H9 (cell line): ENCODE results near the gene ERCC4. TPM values are rescaled to one million over a fixed set of nuclear protein-coding genes. Genes with fewer than 3 reads are reported as not detected.

Source experiments
- DNase-seq: peaks from one replicate; pipeline ENCODE4 v3.0.0-alpha.2; 2017
- H2AFZ ChIP-seq: one replicate; pipeline ENCODE4 v1.6.1; 2013; ENCODE audit warnings: mild to moderate bottlenecking, low read length, control low read depth, moderate library complexity
- H2AK5ac ChIP-seq: 2 replicates; pipeline ENCODE4 v1.6.1; 2013; ENCODE audit warnings: low read length, control low read depth, mixed read lengths; ENCODE audit not compliant: insufficient read length
- H2BK120ac ChIP-seq: one replicate; pipeline ENCODE4 v1.6.1; 2013; ENCODE audit warnings: low read depth, mild to moderate bottlenecking, low read length, control low read depth, inconsistent platforms; ENCODE audit not compliant: poor library complexity, severe bottlenecking
- H2BK12ac ChIP-seq: 2 replicates; pipeline ENCODE4 v1.6.1; 2013; ENCODE audit warnings: low read length, control low read depth, mixed read lengths, low read depth; ENCODE audit not compliant: insufficient read length
- H2BK15ac ChIP-seq: 2 replicates; pipeline ENCODE4 v1.6.1; 2013; ENCODE audit warnings: low read depth, low read length, control low read depth
- H2BK20ac ChIP-seq: one replicate; pipeline ENCODE4 v1.6.1; 2013; ENCODE audit warnings: low read depth, mild to moderate bottlenecking, low read length, control low read depth, inconsistent platforms; ENCODE audit not compliant: poor library complexity, severe bottlenecking
- H2BK5ac ChIP-seq: 2 replicates; pipeline ENCODE4 v1.6.1; 2013; ENCODE audit warnings: low read length, control low read depth, mixed read lengths; ENCODE audit not compliant: insufficient read length
- H3K14ac ChIP-seq: 2 replicates; pipeline ENCODE4 v1.6.1; 2013; ENCODE audit warnings: low read length, control low read depth; ENCODE audit not compliant: insufficient read depth
- H3K18ac ChIP-seq: 2 replicates; pipeline ENCODE4 v1.6.1; 2013; ENCODE audit warnings: low read depth, mild to moderate bottlenecking, mixed read lengths, low read length, control low read depth; ENCODE audit not compliant: insufficient read length
- H3K23ac ChIP-seq: 2 replicates; pipeline ENCODE4 v1.6.1; 2013; ENCODE audit warnings: low read length, control low read depth, mixed read lengths, low read depth; ENCODE audit not compliant: insufficient read length
- H3K23me2 ChIP-seq: 2 replicates; pipeline ENCODE4 v1.6.1; 2013; ENCODE audit warnings: low read depth, mild to moderate bottlenecking, mixed read lengths, low read length, control low read depth; ENCODE audit not compliant: insufficient read length, poor library complexity, severe bottlenecking
- H3K27ac ChIP-seq: 2 replicates; pipeline ENCODE4 v1.5.1; 2013; ENCODE audit warnings: low read length, control low read depth, mixed read lengths, low read depth; ENCODE audit not compliant: insufficient read length
- H3K27me3 ChIP-seq: 2 replicates; pipeline ENCODE4 v1.6.1; 2013; ENCODE audit warnings: low read length, control low read depth, inconsistent platforms; ENCODE audit not compliant: insufficient read depth
- H3K4ac ChIP-seq: 2 replicates; pipeline ENCODE4 v1.6.1; 2013; ENCODE audit warnings: low read depth, mild to moderate bottlenecking, control low read depth, inconsistent platforms, low read length, moderate library complexity
- H3K4me1 ChIP-seq: 2 replicates; pipeline ENCODE4 v1.6.1; 2013; ENCODE audit warnings: low read length, control low read depth, inconsistent platforms; ENCODE audit not compliant: insufficient read depth
- H3K4me2 ChIP-seq: 2 replicates; pipeline ENCODE4 v1.6.1; 2013; ENCODE audit warnings: low read length, control low read depth, mixed read lengths; ENCODE audit not compliant: insufficient read length, insufficient read depth
- H3K56ac ChIP-seq: 2 replicates; pipeline ENCODE4 v1.6.1; 2013; ENCODE audit warnings: low read depth, mild to moderate bottlenecking, mixed read lengths, low read length, control low read depth; ENCODE audit not compliant: insufficient read length
- H3K79me1 ChIP-seq: 2 replicates; pipeline ENCODE4 v1.6.1; 2013; ENCODE audit warnings: low read depth, mild to moderate bottlenecking, moderate library complexity, low read length, control low read depth, inconsistent platforms; ENCODE audit not compliant: insufficient read depth, poor library complexity, severe bottlenecking
- H3K79me2 ChIP-seq: 2 replicates; pipeline ENCODE4 v1.6.1; 2013; ENCODE audit warnings: low read length, control low read depth, inconsistent platforms; ENCODE audit not compliant: insufficient read depth
- H3K9ac ChIP-seq: 2 replicates; pipeline ENCODE4 v1.6.1; 2013; ENCODE audit warnings: low read length, control low read depth, mixed read lengths; ENCODE audit not compliant: insufficient read length; ENCODE audit errors: extremely low read depth
- H3K9me3 ChIP-seq: one replicate; pipeline ENCODE4 v1.6.1; 2013; ENCODE audit warnings: low read depth, low read length, inconsistent platforms; ENCODE audit not compliant: control insufficient read depth
- H3T11ph ChIP-seq: one replicate; pipeline ENCODE4 v1.6.1; 2013; ENCODE audit warnings: mild to moderate bottlenecking, low read length, control low read depth, inconsistent platforms
- H4K20me1 ChIP-seq: one replicate; pipeline ENCODE4 v1.6.1; 2013; ENCODE audit not compliant: control insufficient read depth, insufficient read length, insufficient read depth
- H4K5ac ChIP-seq: 2 replicates; pipeline ENCODE4 v1.6.1; 2013; ENCODE audit warnings: low read depth, mild to moderate bottlenecking, mixed read lengths, low read length, control low read depth; ENCODE audit not compliant: insufficient read length
- H4K8ac ChIP-seq: replicated peaks from 2 replicates; pipeline ENCODE4 v1.6.1; 2013; ENCODE audit warnings: low read length, control low read depth, mixed read lengths, low read depth; ENCODE audit not compliant: insufficient read length
- H4K91ac ChIP-seq: 2 replicates; pipeline ENCODE4 v1.6.1; 2013; ENCODE audit warnings: low read depth, mild to moderate bottlenecking, moderate library complexity, mixed read lengths, low read length, control low read depth; ENCODE audit not compliant: insufficient read length
- H3K27ac Mint-ChIP-seq, 3 experiments: 2 replicates in 2 of 3; 3 replicates in 1 of 3; pipeline ENCODE4 v1.8.0; 2020 to 2021; ENCODE audit warnings: mixed read lengths in 3 of 3, mild to moderate bottlenecking in 1 of 3, moderate library complexity in 1 of 3
- H3K27me3 Mint-ChIP-seq: 2 replicates; pipeline ENCODE4 v1.8.0; 2021; ENCODE audit warnings: low read depth, mild to moderate bottlenecking, moderate library complexity, mixed read lengths
- H3K36me3 Mint-ChIP-seq, 3 experiments: 2 replicates in 2 of 3; 3 replicates in 1 of 3; pipeline ENCODE4 v1.8.0; 2020 to 2021; ENCODE audit warnings: low read depth in 3 of 3, mixed read lengths in 3 of 3; ENCODE audit not compliant: insufficient read depth in 1 of 3
- H3K4me1 Mint-ChIP-seq, 2 experiments: 2 replicates each; pipeline ENCODE4 v1.8.0; 2020; ENCODE audit warnings: mixed read lengths in 2 of 2
- H3K4me3 Mint-ChIP-seq, 2 experiments: 2 replicates in 1 of 2; 3 replicates in 1 of 2; pipeline ENCODE4 v1.8.0; 2020 to 2021; ENCODE audit warnings: mild to moderate bottlenecking in 2 of 2, mixed read lengths in 2 of 2, moderate library complexity in 1 of 2
- H3K9me3 Mint-ChIP-seq, 2 experiments: 2 replicates in 1 of 2; 3 replicates in 1 of 2; pipeline ENCODE4 v1.8.0; 2020; ENCODE audit warnings: mild to moderate bottlenecking in 2 of 2, mixed read lengths in 2 of 2, moderate library complexity in 1 of 2
- WGBS: extraction: QIAGEN DNeasy Blood & Tissue Kit; methylation state at CpG from one replicate; pipeline ENCODE4 v1.1.7; 2013; ENCODE audit warnings: missing lambda C conversion rate, low lambda C conversion rate, mixed read lengths; ENCODE audit not compliant: insufficient read length; ENCODE audit errors: extremely low coverage; 5-methylcytosine and 5-hydroxymethylcytosine counted together
- total RNA-seq: library from RNA; stranded (reverse); gene quantifications from 2 replicates; pipeline ENCODE4 v1.2.1, GENCODE V29; 2021
- TF ChIP-seq, protein P1 (sequence below): fragments of 200-600 bp; sonication (generic); conservative IDR thresholded peaks from 3 replicates; pipeline ENCODE4 v1.8.0; 2021; ENCODE audit warnings: antibody characterized with exemption, mild to moderate bottlenecking

The ERCC4 gene
- total RNA-seq, 1 experiment from 2014 or later = 15.6 TPM

DNA sequence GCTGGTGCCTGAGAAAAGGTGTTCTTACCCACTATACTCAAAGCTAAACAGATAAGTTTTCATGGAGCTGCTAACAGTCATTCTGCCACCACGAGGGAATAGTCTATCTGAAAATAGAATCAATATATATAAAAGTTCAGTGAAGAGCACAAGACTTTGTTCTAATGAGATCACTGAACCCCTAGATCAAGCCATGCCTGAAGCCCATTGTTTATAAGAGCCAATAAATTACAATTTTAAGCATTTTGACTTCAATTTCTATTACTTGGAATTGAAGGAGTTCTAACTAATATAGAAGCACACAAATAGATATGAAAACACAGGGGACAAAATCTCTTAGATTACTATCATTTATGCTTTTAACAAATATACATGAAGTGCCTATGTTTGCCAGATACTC, 24.4 kb upstream of the ERCC4 start:
- H3K27ac Mint-ChIP-seq = no peak overlapping the region
- no peaks in the 10 kb centered on the region for H3K4me1 Mint-ChIP-seq
- Histone ChIP-seq H2AFZ (no peak overlapping the region), H2BK12ac (no peak overlapping the region), H3K23me2 (no peaks in the 10 kb centered on the region), H4K5ac (no peak overlapping the region), H3K4me2 (no peak overlapping the region), H3K23ac (no peak overlapping the region), H4K20me1 (no peaks in the 10 kb centered on the region), H3K14ac (no peak overlapping the region), H3K79me2 (no peaks in the 10 kb centered on the region), H3K27ac (no peak overlapping the region), H4K8ac (no peak overlapping the region), H3K27me3 (no peaks in the 10 kb centered on the region), H2AK5ac (no peak overlapping the region), H3K4me1 (no peaks in the 10 kb centered on the region), H3K18ac (no peak overlapping the region), H2BK120ac (no peak overlapping the region), H2BK5ac (no peak overlapping the region), H2BK15ac (no peak overlapping the region), H3T11ph (no peak overlapping the region), H3K79me1 (no peaks in the 10 kb centered on the region), H3K9ac (no peak overlapping the region), H3K56ac (no peak overlapping the region), H3K4ac (no peak overlapping the region), H4K91ac (no peak overlapping the region), H2BK20ac (no peak overlapping the region), H3K9me3 (peaks cover 8% of the 10 kb centered on the region)
- no peak overlapping the region for H3K4me3 Mint-ChIP-seq
- DNase-seq = no peak
- H3K9me3 Mint-ChIP-seq = peaks cover 2 to 13% of the 10 kb centered on the region in 2 experiments; a peak in 3 of 5 replicates
- peaks cover 2% of the 10 kb centered on the region; the same call in 1 of the 2 replicates for H3K27me3 Mint-ChIP-seq
- TF ChIP-seq, protein P1, sequence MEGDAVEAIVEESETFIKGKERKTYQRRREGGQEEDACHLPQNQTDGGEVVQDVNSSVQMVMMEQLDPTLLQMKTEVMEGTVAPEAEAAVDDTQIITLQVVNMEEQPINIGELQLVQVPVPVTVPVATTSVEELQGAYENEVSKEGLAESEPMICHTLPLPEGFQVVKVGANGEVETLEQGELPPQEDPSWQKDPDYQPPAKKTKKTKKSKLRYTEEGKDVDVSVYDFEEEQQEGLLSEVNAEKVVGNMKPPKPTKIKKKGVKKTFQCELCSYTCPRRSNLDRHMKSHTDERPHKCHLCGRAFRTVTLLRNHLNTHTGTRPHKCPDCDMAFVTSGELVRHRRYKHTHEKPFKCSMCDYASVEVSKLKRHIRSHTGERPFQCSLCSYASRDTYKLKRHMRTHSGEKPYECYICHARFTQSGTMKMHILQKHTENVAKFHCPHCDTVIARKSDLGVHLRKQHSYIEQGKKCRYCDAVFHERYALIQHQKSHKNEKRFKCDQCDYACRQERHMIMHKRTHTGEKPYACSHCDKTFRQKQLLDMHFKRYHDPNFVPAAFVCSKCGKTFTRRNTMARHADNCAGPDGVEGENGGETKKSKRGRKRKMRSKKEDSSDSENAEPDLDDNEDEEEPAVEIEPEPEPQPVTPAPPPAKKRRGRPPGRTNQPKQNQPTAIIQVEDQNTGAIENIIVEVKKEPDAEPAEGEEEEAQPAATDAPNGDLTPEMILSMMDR = no peak
- no peaks in the 10 kb centered on the region for H3K36me3 Mint-ChIP-seq
- WGBS = no CpG with 5 or more reads among the region's 1 CpG
